D341Med (cell line): ENCODE results near the gene CELA1.

Experiments
- DNase-seq: peaks from one replicate; pipeline ENCODE4 v3.0.0; 2012; ENCODE audit warnings: low spot score

CELA1 gene

GRCh38 chr12:51374856-51375255, 28.4 kb upstream of the CELA1 start:
- no peak for DNase-seq

GRCh38 chr12:51374361-51374760, 27.9 kb upstream of the CELA1 start:
- no peak for DNase-seq

GRCh38 chr12:51373187-51373586, 26.7 kb upstream of the CELA1 start:
- no peak for DNase-seq

- DNase-seq, result no peak
These were observed 25.5 kb upstream of the CELA1 start for GRCh38 chr12:51372021-51372420.

- no peak for DNase-seq
These were observed 24.9 kb upstream of the CELA1 start for GRCh38 chr12:51371295-51371953.

- no peak for DNase-seq
These were observed 24.2 kb upstream of the CELA1 start for GRCh38 chr12:51370667-51371066.

GRCh38 chr12:51369581-51369980, 23.1 kb upstream of the CELA1 start:
- DNase-seq, result no peak

- no peak for DNase-seq
These were observed 22.4 kb upstream of the CELA1 start for GRCh38 chr12:51368640-51369517.

GRCh38 chr12:51365276-51365675, 18.8 kb upstream of the CELA1 start:
- no peak for DNase-seq

GRCh38 chr12:51364001-51364400, 17.5 kb upstream of the CELA1 start:
- no peak for DNase-seq

GRCh38 chr12:51362747-51363342, 16.4 kb upstream of the CELA1 start:
- no peak for DNase-seq

GRCh38 chr12:51362307-51362706, 15.8 kb upstream of the CELA1 start:
- DNase-seq, result no peak

GRCh38 chr12:51361161-51362016, 14.9 kb upstream of the CELA1 start:
- no peak for DNase-seq

GRCh38 chr12:51360315-51360714, 13.8 kb upstream of the CELA1 start:
- DNase-seq, result no peak

GRCh38 chr12:51359851-51360250, 13.4 kb upstream of the CELA1 start:
- no peak for DNase-seq

GRCh38 chr12:51358496-51358895, 12.0 kb upstream of the CELA1 start:
- no peak for DNase-seq

GRCh38 chr12:51357374-51358047, 11.0 kb upstream of the CELA1 start:
- DNase-seq, result no peak

- peak; percentile 59 for DNase-seq
These were observed 5.5 kb upstream of the CELA1 start for GRCh38 chr12:51351913-51352532.

- no peak for DNase-seq
These were observed 2.5 kb upstream of the CELA1 start for GRCh38 chr12:51349026-51349425.

- no peak for DNase-seq
These were observed 1.6 kb upstream of the CELA1 start for GRCh38 chr12:51348116-51348515.

GRCh38 chr12:51345681-51346080, 798 bp downstream of the CELA1 start:
- DNase-seq, result no peak
